GM19193 (cell line): Measurements from ENCODE around the gene STXBP6.

ENCODE experiments used
- POLR2A ChIP-seq: IDR thresholded peaks from 4 replicates; pipeline ENCODE4 v1.6.1; 2011; ENCODE audit not compliant: insufficient read depth, insufficient read length; ENCODE audit errors: extremely low read depth

STXBP6 gene

DNA sequence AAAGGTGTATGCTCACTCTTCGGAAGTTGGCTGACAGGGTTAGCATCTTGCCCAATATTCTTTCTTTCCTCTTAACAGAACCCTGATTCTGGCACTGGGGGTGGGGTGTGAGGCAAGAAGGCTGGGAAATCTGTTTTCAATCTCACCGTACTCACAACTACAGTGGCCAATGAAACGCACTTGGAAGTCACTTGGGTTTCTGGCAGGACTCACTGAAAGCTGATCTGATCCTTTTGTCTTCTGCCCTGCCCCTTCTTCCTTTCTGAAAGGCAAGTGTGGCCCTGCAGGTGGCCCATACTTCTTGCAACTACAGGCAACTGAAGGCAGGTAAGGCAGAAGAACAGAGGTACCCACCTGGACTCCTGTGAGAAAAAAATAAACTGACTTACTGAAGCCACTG, 106.9 kb downstream of the STXBP6 start:
- no peak for TF ChIP-seq POLR2A

DNA sequence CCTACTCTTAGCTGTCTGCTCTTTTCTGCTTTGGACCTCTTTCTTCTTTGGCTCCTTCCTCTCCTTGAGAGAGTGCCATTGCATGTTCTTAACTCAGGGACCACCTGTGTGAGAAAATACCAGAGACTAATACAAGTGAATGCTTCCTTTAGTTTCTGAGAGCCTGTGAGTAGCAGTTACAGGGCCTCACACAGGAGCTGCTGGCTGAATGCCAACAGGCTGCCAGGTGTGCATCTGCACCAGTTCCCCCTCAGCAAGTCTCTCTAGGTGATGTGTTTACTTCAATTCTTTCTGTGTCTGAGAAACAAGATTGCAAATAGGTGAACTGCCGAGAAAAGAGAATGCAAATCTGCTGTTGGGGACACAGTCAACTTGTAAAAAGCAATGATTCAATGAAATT, 108.2 kb downstream of the STXBP6 start:
- no peak for TF ChIP-seq POLR2A

DNA sequence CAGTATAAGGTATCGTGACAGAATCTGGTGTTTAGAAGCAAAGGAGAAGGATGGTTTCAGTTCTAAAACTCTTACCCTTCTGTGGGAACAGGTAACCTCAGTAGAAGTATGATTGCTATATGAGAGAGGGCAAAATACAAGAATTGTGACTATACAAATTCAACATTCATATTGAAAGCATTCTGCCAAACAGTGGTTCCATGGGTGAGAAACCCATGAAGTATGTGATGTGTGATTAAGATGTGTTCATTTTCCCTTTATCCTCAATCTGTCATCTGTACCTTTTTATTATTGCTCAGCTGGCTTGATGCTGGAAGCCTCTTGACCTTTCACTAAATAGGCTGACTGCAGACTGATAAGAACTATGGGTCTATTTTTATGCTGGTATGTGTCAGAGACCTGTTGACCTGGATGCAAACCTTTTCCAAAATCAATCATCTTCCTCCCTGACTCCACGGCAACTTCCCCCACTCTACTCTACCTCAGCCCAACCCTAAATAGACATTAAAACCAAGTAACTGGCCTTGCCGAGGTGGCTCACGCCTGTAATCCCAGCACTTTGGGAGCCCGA, 109.6 kb downstream of the STXBP6 start:
- TF ChIP-seq POLR2A, result no peak

DNA sequence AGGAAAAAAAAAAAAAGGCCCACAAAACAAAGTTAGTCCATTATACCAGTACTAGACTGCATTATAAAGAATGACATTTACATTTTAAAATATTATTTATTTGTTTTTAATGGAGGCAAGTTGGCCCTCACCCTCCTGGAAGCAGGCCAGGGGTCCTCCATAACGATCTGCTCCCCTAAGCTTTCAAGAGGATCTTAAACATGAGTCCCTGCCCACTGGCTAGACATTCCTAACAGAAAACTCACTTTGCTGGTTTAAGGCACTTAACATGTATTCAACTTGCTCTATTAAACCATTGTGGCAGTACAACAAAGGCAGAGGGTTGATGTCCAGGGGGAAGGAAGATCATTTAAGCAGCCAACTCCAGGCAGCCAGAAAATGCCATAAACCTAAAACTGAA, 111.4 kb downstream of the STXBP6 start:
- no peak for TF ChIP-seq POLR2A

DNA sequence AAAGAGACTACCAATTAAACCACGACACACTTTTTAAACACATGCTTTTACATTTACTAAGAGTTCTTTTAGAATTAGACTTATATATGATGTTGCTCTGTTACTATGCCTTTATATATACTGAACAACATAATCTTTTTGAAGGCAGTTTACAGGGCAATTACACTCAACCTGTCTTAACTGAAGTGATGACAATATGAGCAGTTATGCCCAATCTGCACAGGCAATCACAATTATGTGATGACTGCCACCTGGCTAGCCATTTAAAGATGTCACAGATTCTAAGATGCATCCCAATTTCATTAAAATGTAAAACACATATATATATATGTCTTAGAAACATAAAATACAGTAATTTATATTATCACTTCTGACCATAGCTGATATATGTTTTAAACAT, 112.6 kb downstream of the STXBP6 start:
- TF ChIP-seq POLR2A, result no peak

DNA sequence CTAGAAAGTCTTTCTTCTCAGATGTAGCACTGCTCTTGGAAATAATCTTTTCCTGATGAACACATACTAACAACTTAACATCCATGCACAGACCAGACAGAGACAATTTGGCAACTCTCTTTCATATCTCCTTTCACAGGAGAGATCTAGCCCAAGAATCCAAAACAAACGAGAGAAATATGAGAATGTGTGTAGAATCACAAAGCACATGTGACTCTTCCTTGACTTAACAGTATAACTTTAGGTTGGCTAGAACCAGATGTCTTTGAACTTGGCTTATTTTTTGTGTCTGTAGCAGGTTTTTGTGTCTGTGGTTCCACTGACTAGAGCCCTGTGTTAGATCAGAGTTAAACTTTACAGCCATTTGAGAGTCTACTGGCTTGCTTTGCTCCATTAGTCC, 114.2 kb downstream of the STXBP6 start:
- no peak for TF ChIP-seq POLR2A

DNA sequence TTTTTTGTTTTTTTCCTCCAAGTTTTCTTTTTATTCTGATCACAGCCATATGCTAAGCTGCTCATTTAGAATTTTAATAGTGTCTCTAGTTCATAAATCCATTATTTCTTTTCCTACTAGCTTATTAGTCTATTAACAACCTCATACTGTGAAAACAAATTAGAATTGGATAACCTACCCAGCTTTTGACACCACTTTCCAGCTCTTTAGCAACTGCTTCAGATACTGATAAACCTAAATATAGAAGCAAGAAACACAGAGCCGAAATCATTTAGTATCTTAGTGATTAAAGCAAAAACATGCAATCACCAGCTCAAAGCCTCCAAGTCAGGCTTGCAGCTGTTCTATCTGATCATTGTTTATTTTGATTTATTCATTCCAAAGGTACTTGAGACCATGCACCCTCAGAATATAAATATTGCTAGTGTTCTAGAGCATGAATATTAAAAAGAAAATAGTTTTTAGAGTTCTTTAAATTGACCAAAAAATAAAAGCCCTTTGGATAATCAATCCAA, 121.5 kb downstream of the STXBP6 start:
- no peak for TF ChIP-seq POLR2A

DNA sequence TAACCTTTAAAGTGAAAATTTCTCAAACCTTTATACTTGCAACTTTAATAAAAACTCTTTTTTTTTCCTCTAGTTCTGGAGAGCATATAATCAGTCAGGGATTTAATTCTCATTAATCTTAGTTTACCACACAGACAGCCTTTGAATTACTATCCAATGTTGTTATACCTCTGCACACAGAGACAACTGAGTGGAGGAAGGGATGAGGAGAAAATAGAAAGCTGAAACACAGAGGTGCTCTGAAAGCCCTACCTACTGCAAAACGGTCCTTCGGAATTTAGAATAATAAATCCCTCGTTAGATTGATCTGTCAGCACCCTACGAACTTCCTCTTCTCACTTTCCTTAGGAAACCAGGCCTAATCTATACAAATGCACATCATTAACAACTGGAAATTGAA, 122.1 kb downstream of the STXBP6 start:
- no peak for TF ChIP-seq POLR2A

DNA sequence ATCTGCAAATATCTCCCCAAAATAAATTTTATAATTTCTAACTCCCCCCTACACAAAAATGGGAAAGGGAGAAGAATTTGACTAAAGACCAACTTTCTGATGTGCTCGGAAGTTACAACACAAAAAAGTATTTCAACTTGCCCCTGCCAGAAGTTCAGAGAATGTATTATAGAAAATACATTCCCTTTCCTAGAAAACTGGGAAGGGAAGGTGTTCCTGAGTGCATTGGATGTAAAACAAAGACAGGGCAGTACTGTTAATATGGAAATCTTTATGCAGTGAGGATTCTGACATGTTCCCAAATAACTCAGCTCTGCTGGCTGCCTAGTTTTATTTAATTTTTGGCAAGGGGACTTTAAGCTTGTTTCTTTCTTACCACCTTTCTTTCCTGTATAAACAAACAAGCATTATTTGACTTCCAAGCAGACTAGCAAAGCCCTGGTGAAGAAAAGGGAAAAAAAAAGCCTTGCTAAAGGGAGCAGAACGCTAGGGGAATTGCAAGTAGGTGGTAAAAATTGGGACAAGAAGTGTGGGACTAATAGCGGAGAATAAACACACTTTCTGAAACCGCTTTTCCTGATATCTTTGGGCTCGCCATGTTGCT, 124.1 kb downstream of the STXBP6 start:
- no peak for TF ChIP-seq POLR2A

DNA sequence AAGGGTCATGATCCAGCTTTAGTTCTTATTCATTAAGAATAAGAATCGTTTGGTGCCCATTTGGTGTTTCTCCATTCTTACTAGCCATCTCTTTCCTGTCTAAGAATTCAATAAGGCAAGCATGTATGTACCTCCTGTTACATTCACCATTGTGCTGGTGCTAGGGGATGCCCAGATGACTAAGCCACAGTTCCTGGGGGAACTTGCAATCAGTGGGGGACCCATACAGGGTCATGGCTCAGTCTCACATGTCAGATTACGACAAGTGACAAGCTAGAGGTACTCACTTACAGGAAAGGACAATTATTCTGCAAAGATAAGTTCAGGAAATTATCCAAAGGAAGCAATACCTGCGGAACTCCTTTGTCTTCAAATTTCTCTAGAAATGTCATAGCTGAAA, 125.4 kb downstream of the STXBP6 start:
- no peak for TF ChIP-seq POLR2A

DNA sequence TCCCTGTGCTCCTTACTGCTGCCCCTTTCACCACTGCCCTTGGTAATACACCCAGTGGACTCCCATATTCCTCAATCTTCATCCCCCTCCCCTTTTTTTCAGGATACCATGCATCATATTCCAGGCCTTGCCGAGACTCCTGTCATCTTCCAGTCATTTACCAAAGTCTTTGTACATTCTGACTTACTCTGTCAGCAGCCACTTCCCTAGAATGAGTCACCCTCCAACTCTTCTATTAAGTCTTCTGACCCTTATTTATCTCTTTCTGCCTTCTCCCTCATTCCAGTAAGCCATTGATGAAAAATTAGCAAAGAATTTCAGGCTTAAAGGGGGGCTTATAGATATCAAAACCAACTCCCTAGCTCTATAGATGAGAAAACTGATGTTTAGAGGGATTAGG, 128.0 kb downstream of the STXBP6 start:
- TF ChIP-seq POLR2A, result no peak

DNA sequence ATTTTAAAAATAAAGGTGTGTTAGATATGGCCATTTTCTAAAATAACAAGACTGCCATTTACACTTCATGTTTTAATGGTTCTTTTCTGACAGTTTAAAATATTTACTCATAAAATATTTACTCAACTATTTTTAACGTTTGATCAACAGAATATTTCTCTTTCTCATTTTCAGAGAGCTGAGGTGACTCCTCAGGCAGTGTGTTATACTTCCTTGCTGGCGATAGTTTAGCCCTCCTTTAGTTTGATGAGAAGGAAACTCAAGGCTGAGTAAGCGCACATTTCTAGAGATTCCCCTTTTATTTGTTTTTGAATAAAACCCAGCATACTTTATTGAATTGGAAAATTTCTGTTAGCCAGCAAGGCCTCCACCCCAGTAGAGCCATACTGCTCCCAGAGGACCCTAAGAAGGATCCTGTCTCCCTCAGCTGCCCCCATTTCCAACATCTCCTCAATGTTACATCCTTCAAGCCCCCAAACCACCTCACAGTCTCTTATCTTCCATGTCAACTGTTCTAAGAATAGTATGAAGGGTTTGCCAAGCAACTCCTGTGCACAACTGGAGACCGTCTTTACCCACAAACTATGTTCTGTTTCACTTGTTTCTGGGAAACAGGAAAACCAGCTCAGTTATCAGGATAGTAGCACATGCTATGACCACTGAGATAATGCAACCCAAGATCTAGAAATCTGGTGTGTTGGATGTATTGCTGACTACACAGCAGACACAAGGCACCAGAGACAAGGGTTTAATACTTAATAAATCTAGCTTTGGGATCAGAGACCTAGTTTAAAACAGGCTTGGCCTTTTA, 129.5 kb downstream of the STXBP6 start:
- no peak for TF ChIP-seq POLR2A

DNA sequence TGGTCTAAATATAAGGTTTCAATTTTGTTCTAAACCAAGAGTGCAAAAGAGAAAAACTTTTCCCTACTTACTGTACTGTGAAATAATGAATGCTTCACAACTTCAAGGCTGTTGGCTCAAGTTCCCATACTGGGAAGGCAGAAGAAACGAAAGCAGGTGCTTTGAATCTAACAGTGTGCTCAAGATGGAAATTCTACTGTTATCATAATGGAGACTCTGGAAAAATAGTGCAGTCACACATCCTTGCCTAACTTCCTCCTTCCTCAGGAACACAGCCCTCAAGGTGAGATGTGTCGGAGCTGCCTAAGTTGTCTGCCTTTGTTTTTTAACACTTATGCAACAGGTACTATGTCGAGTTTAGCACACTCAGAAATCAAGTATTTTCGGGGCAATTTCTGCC, 131.1 kb downstream of the STXBP6 start:
- TF ChIP-seq POLR2A, result no peak

DNA sequence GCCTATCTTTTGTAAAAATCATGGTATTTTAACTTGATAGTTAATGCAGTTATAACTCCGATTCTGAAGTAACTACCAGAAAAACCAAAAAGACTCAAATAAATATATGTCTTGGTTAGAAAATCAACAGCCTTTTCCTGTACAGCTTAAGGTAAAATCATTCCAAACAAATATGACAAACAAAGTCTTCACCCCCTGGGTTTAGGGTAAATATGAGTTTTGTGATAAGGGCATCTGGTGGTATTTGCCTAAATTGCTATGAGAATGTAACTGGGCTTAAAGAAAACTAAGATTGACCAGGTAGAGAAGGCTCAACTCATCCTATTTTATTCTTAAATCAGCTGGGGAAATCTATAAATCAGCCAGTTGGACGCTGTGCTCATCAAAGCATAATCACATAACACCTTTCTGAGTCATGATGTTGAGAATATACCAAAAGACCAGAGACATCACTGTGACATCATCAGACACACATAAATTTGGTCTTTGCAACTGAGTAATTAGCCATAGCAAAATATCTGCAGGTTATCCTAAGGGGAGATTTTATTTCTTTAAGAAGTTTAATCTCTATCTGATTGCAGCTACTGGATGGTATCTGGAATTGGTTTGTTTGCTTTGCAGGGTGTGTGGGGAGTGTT, 133.9 kb downstream of the STXBP6 start:
- TF ChIP-seq POLR2A, result no peak

DNA sequence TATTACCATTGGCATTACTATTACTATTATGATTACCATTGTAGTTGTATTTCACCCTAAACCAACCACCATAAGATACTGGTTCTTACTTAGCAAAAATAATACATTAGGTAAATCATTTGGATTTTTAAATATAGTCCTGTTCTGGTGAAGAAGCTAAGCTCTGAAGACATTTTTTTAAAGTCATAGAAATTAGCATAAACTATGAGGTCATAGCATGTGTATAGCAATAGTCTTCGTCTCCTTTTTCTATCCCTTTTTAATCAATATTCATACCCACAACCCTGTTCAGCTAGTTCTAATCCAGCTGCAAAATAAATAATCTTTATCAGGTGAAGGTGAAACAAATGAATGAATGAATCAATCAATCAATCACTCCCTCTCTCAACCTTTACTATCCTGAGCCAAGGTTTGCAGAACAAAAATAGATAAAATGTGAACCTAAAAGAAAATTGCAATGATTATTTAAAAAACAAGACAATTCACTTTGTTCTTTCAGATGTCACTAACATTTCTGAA, 134.5 kb downstream of the STXBP6 start:
- no peak for TF ChIP-seq POLR2A
